GM12878 (cell line): Measurements from ENCODE around the gene ADORA2B. TPM values are rescaled to one million over a fixed set of nuclear protein-coding genes. Genes with fewer than 3 reads are reported as not detected.

Experiments
- ATAC-seq: fragments of 200-7000 bp; cut with Tn5 transposase; 3 replicates; pipeline ENCODE4 v1.9.1; 2020; ENCODE audit warnings: mild to moderate bottlenecking, moderate library complexity
- BruUV-seq: library from RNA; stranded (reverse); fragments of 400-500 nt; replicated peaks from 2 replicates; lab custom pipeline; 2021; lab: Mats Ljungman, UMichigan
- CTCF ChIA-PET: fragments of 300-600 bp; sonication (Branson Sonifier 250); formaldehyde crosslinking; extraction: SDS; loops from one replicate; lab custom pipeline; 2021; ENCODE audit warnings: inconsistent platforms; lab: Yijun Ruan, JAX
- POLR2A ChIA-PET: fragments of 350-600 bp; formaldehyde crosslinking; extraction: SDS; loops from one replicate; lab custom pipeline; 2021; ENCODE audit warnings: inconsistent platforms; lab: Charles Lee
- RAD21 ChIA-PET: fragments of 300-600 bp; sonication (Branson Sonifier 250); formaldehyde crosslinking; loops from one replicate; lab custom pipeline; 2023; ENCODE audit warnings: antibody characterized with exemption; ENCODE audit not compliant: unreplicated experiment; lab: Charles Lee
- SMC1A ChIA-PET: fragments of 300-600 bp; sonication (Branson Sonifier 250); formaldehyde crosslinking; loops from one replicate; lab custom pipeline; 2023; ENCODE audit not compliant: unreplicated experiment, uncharacterized antibody; lab: Charles Lee
- DNase-seq: peaks from one replicate; pipeline ENCODE4 v3.0.0-alpha.2; 2011; ENCODE audit warnings: low read depth, low spot score
- FAIRE-seq: peaks from 3 replicates; lab custom pipeline; 2011; peaks lifted over from hg19 to GRCh38; lab: Jason Lieb, UNC
- H2AFZ ChIP-seq: 2 replicates; pipeline ENCODE4 v1.6.0; 2011; ENCODE audit warnings: low read depth, low read length, control low read depth; ENCODE audit not compliant: control insufficient read depth
- H3K27ac ChIP-seq: 2 replicates; pipeline ENCODE4 v1.5.1; 2011; ENCODE audit warnings: control low read depth; ENCODE audit not compliant: control insufficient read depth, insufficient read depth
- H3K27me3 ChIP-seq, 2 experiments: replicated peaks in 1 of 2; 2 replicates each; pipeline versions ENCODE4 v1.6.0 to v1.6.1; 2011; ENCODE audit warnings: low read length in 1 of 2; ENCODE audit not compliant: control insufficient read depth in 2 of 2, insufficient read depth in 2 of 2
- H3K36me3 ChIP-seq, 2 experiments: 2 replicates each; pipeline ENCODE4 v1.5.1; 2011; ENCODE audit warnings: low read length in 1 of 2; ENCODE audit not compliant: control insufficient read depth in 2 of 2, insufficient read depth in 2 of 2
- H3K4me1 ChIP-seq: 2 replicates; pipeline ENCODE4 v1.6.1; 2011; ENCODE audit warnings: mild to moderate bottlenecking, low read length, moderate library complexity, mixed read lengths; ENCODE audit not compliant: control insufficient read depth, insufficient read depth
- H3K4me2 ChIP-seq: 2 replicates; pipeline ENCODE4 v1.6.0; 2011; ENCODE audit warnings: control low read depth; ENCODE audit not compliant: control insufficient read depth, insufficient read depth
- H3K4me3 ChIP-seq: fragments of 200-600 bp; sonication (generic); 2 replicates; pipeline ENCODE4 v1.5.1; 2016
- H3K79me2 ChIP-seq: 2 replicates; pipeline ENCODE4 v1.6.0; 2011; ENCODE audit warnings: low read length; ENCODE audit not compliant: control insufficient read depth, insufficient read depth
- H3K9ac ChIP-seq: 2 replicates; pipeline ENCODE4 v1.8.0; 2011; ENCODE audit warnings: low read length, control low read depth, mixed read lengths; ENCODE audit not compliant: control insufficient read depth, insufficient read depth
- H3K9me3 ChIP-seq: replicated peaks from 3 replicates; pipeline ENCODE4 v1.5.1; 2011; ENCODE audit warnings: mild to moderate bottlenecking, low read length; ENCODE audit not compliant: control insufficient read depth, insufficient read depth
- H4K20me1 ChIP-seq: 2 replicates; pipeline ENCODE4 v1.6.0; 2011; ENCODE audit not compliant: control insufficient read depth, insufficient read depth
- BACH1 ChIP-seq: fragments of 450-650 bp; IDR thresholded peaks from 2 replicates; pipeline ENCODE4 v1.6.1; 2017; ENCODE audit warnings: mild to moderate bottlenecking, borderline replicate concordance
- E2F4 ChIP-seq: IDR thresholded peaks from 2 replicates; pipeline ENCODE4 v1.6.1; 2012; ENCODE audit warnings: low read depth, low read length, improper control_type of control experiment
- E2F8 ChIP-seq: fragments of 450-650 bp; IDR thresholded peaks from 2 replicates; pipeline ENCODE4 v1.6.1; 2018; ENCODE audit warnings: mild to moderate bottlenecking, low read depth, moderate library complexity; ENCODE audit not compliant: partially characterized antibody
- WGBS: methylation state at CpG from one replicate; pipeline ENCODE4 v1.1.6; 2016; ENCODE audit warnings: low lambda C conversion rate; ENCODE audit not compliant: insufficient replicate concordance, insufficient coverage; ENCODE audit errors: missing lambda C conversion rate; 5-methylcytosine and 5-hydroxymethylcytosine counted together
- in situ Hi-C: fragments of 300-500 bp; cut with MboI; formaldehyde crosslinking; loops from 9 replicates; pipeline ENCODE4 v1.14.3; 2018; ENCODE audit warnings: mixed read lengths
- intact Hi-C: fragments of 100-400 bp; cut with micrococcal nuclease; formaldehyde crosslinking; loops from one replicate; pipeline ENCODE4 v1.14.2; 2022; ENCODE audit not compliant: unreplicated experiment
- polyA plus RNA-seq, 11 experiments: library from polyadenylated mRNA; depleted of rRNA in 4 of 11; unstranded in 6 of 11; stranded (reverse) in 5 of 11; fragments of >200 nt; fragmentation: Nextera tagmentation in 4 of 11; fragmentation: Illumina TruSeq in 1 of 11; extraction: Ambion mirVana in 4 of 11; extraction: Trizol in 1 of 11; gene quantifications; 1 replicate in 1 of 11; 2 replicates in 10 of 11; pipeline versions ENCODE4 v1.2.1 to v1.2.3, GENCODE V29; 2011 to 2016; ENCODE audit warnings: inconsistent platforms in 2 of 11, missing spikeins in 2 of 11, low read depth in 1 of 11
- total RNA-seq, 4 experiments: library from RNA; depleted of rRNA in 3 of 4; stranded (reverse); fragments of >200 nt in 3 of 4; fragmentation: Illumina TruSeq in 1 of 4; extraction: Trizol in 1 of 4; gene quantifications; 2 replicates each; pipeline versions ENCODE4 v1.2.1 to v1.2.3, GENCODE V29; 2013 to 2021

Gene ADORA2B
- total and polyA plus RNA-seq, 10 of the 15 experiments (the other 5 are each of a cell fraction or from before 2014, with no cell fraction given) = 0.05 to 0.42 (median 0.17) TPM

GRCh38 chr17:15972497-15972951 is 27.6 kb downstream of the ADORA2B start:
- CTCF ChIA-PET = no interaction called here
- intact Hi-C loops (no loop called here), in situ Hi-C loops (no loop called here)
- Histone ChIP-seq H3K4me3 (no peak overlapping the region), H3K27me3 (peaks cover 0 to 4% of the 10 kb centered on the region in 2 experiments; a peak in 1 of 4 replicates), H3K4me1 (no peaks in the 10 kb centered on the region), H2AFZ (no peak overlapping the region), H3K79me2 (no peaks in the 10 kb centered on the region), H4K20me1 (no peaks in the 10 kb centered on the region), H3K9me3 (no peaks in the 10 kb centered on the region), H3K9ac (no peak overlapping the region), H3K36me3 (no peaks in the 10 kb centered on the region), H3K4me2 (no peak overlapping the region), H3K27ac (no peak overlapping the region)
- SMC1A ChIA-PET = no interaction called here
- WGBS = 91% methylated on average over 4 of the region's 4 CpGs
- POLR2A ChIA-PET = no interaction called here
- no peak for DNase-seq
- no peak for FAIRE-seq
- ATAC-seq = no peak
- RAD21 ChIA-PET = no interaction called here
- no TSS peak for BruUV-seq
- TF ChIP-seq E2F8 = no peak
- TF ChIP-seq E2F4 = no peak
- no peak for TF ChIP-seq BACH1
